AG04449 (cell line): ENCODE results near the gene UFSP2.

Source experiments
- CTCF ChIA-PET: fragments of 350-600 bp; formaldehyde crosslinking; extraction: SDS; loops from one replicate; lab custom pipeline; 2021; ENCODE audit warnings: antibody characterized with exemption; lab: Yijun Ruan, JAX
- POLR2A ChIA-PET: fragments of 400-600, 350-600 bp; formaldehyde crosslinking; extraction: SDS; loops from one replicate; lab custom pipeline; 2020; ENCODE audit warnings: antibody characterized with exemption, inconsistent platforms; lab: Yijun Ruan, JAX
- DNase-seq: peaks from one replicate; pipeline ENCODE4 v3.0.0-alpha.2; 2010; ENCODE audit warnings: low read depth, low spot score
- H3K4me3 ChIP-seq: 2 replicates; pipeline ENCODE4 v1.5.1; 2011; ENCODE audit warnings: low read depth, mild to moderate bottlenecking, control low read depth, low read length
- TF ChIP-seq, protein P1 (sequence below): IDR thresholded peaks from one replicate; pipeline ENCODE4 v1.5.1; 2011; ENCODE audit warnings: mild to moderate bottlenecking, moderate library complexity, low read length, control low read depth, inconsistent platforms; ENCODE audit not compliant: insufficient read depth; ENCODE audit errors: missing control alignments

The UFSP2 gene

DNA sequence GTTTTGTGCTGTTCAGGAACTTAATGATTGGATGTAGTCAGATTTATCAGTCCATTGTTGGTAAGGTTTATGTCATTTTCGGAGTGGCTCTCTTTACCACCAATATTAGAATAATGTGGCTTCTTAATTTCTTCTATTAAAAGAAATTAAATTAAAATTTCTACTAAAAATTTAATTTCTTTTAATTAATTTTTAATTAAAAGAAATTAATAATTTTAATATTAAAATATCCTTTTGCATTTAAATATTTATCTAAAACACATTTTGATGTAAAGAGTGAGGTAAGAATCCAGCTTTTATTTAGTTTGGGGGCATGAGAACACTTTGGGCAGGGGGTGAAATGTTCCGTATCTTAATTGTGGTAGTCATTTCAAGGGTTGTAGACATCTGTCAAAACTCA is 15.7 kb upstream of the UFSP2 start:
- TF ChIP-seq, protein P1, sequence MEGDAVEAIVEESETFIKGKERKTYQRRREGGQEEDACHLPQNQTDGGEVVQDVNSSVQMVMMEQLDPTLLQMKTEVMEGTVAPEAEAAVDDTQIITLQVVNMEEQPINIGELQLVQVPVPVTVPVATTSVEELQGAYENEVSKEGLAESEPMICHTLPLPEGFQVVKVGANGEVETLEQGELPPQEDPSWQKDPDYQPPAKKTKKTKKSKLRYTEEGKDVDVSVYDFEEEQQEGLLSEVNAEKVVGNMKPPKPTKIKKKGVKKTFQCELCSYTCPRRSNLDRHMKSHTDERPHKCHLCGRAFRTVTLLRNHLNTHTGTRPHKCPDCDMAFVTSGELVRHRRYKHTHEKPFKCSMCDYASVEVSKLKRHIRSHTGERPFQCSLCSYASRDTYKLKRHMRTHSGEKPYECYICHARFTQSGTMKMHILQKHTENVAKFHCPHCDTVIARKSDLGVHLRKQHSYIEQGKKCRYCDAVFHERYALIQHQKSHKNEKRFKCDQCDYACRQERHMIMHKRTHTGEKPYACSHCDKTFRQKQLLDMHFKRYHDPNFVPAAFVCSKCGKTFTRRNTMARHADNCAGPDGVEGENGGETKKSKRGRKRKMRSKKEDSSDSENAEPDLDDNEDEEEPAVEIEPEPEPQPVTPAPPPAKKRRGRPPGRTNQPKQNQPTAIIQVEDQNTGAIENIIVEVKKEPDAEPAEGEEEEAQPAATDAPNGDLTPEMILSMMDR: no peak
- ChIA-PET POLR2A (no interaction called here), CTCF (interaction anchor here (1.2 kb wide), 1 partner anchor 16 kb away, joined by 3 read pairs; no protein-coding TSS in a partner anchor)
- H3K4me3 ChIP-seq: no peak overlapping the region
- DNase-seq: no peak

DNA sequence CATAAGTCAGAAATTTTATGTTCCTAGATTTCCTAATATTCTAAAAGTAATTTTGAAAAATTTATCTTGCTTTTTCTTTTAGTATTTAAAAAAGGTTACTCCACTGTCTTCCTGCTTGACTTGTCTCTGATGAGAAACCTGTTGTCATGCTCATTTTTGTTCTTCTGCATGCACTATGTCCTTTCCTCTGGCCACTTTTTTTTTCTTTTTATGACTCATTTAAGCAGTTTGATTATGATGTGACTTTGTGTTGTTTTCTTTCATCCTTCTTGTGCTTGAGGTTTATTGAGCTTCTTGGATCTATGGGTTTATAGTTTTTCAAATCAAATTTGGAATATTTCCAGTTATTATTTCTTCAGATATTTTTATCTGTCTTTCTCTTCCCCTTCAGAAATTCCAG is 12.0 kb upstream of the UFSP2 start:
- ChIA-PET POLR2A (no interaction called here), CTCF (interaction anchor here (1.9 kb wide), 1 partner anchor 12 kb away, joined by 5 read pairs; the partner anchor contains the start of gene UFSP2)
- TF ChIP-seq, protein P1: no peak
- no peak overlapping the region for H3K4me3 ChIP-seq
- no peak for DNase-seq

DNA sequence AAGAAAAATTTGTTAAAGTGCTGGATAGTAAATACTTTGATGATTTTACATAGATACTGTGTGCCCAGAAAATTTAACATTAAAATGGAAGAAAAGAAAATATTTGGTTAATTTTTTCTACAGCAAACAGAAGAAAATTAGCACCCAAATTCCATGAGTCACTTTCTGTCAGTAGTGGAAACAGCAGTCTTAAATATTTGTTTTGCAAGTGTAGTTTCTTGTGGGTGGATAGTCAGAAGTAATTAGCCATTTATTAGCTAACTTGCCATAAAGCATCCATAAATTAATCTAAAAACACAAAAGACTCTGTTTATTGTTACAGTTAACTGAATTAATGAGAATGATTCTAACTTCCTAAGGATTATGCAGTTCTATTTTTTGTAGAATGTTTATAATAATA is 9.7 kb upstream of the UFSP2 start:
- POLR2A ChIA-PET: no interaction called here
- CTCF ChIA-PET: no interaction called here
- TF ChIP-seq, protein P1: no peak
- H3K4me3 ChIP-seq: no peak overlapping the region
- no peak for DNase-seq

DNA sequence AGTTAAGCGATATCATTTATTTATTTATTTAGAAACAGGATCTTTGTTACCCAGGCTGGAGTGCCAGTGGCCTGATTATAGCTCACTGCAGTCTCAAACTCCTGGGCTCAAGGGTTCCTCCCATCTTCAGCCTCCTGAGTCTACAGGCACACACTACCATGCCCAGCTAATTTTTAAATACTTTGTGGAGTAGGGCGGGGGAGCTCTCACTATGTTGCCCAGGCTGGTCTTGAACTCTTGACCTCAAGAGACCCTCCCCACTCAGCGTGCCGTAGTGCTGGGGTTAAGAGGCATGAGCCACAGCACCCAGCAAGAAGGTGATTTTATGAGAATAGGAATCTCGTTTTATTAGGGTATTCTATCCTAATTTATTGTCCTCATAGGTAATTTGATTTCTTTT is 3.9 kb upstream of the UFSP2 start:
- DNase-seq: no peak
- TF ChIP-seq, protein P1: no peak
- H3K4me3 ChIP-seq: no peak overlapping the region
- CTCF ChIA-PET: interaction anchor here (1.8 kb wide), 1 partner anchor 608 kb away, joined by 4 read pairs; no protein-coding TSS in a partner anchor
- POLR2A ChIA-PET: no interaction called here

DNA sequence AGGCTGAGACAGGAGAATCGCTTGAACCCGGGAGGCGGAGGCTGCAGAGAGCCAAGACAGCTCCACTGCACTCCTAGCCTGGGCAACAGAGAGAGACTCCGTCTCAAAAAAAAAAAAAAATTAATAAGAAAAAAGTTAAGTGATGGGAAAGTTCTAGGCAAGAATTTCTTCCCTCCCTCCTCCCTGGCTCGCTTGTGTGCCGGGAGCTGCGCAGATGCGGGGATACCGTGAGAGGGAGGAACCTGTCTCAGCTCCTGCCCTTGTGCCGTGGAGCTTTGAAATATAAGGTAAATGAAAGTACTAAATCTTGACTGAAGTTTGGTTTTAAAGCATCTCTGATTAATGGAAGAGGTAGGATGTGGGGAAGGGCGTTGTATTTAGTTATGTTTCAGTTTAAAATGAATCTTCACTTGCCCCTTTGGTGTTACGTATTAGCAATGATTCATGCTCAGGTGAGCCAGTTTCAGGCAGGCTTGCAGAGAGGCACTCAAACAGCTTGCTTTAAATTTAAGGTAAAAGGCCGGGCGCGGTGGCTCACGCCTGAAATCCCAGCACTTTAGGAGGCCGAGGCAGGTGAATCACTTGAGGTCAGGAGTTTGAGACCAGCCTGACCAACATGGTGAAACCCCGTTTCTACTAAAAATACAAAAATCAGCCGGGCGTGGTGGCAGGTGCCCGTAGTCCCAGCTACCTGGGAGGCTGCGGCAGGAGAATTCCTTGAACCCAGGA is 1.4 kb upstream of the UFSP2 start:
- TF ChIP-seq, protein P1: no peak
- ChIA-PET CTCF (interaction anchor here (0.9 to 5.5 kb wide), 5 partner anchors 10 to 702 kb away, joined by 3 to 32 read pairs (median 5); no protein-coding TSS in a partner anchor), POLR2A (no interaction called here)
- H3K4me3 ChIP-seq: no peak overlapping the region
- no peak for DNase-seq

DNA sequence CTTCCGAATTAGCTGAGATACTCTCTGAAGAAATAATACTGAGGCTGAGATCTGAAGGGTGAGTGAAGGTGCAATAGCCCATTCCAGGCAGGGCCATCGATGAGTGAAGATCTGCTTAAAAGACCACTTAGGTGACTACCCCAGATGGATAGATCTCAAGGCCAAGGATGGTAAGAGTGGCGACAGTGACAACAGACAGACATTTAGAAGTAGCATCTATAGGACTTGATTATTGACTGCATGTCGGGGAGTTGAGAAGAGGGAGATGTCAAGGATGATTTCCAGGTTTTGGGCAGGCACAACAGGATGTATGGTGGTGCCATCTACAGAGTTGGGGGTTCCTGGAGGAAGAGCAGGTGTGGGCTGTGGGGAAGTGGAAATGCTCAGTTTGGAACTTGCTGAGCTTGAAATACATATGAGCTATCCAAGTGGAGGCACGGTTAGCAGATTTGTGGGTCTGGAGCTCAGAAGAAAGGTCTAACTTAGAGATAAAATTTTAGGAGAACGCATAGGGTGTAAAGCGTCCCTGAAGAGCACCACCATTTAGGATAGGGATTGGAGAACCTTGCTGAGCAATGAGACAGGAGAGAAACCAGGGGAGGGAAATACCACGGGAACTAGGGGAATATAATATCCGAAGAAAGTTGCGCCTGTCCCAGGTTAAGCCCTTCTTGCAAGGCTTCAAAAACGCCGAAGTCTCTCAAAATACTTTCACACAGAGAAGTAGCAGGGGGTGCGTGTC is 688 bp downstream of the UFSP2 start:
- TF ChIP-seq, protein P1: no peak
- CTCF ChIA-PET: interaction anchor here (0.6 to 5.5 kb wide), 8 partner anchors 12 to 613 kb away, joined by 3 to 32 read pairs (median 4); no protein-coding TSS in a partner anchor
- no peak for DNase-seq
- POLR2A ChIA-PET: interaction anchor here (1.3 kb wide), 1 partner anchor 29 kb away, joined by 3 read pairs; the partner anchor contains the start of gene ANKRD37
- H3K4me3 ChIP-seq: peak overlapping the region; percentile 95
